Measurements from ENCODE around the gene ZCCHC7. TPM values are rescaled to one million over a fixed set of nuclear protein-coding genes. Genes with fewer than 3 reads are reported as not detected.

Gene ZCCHC7
- total RNA-seq, 1 donor: 32.6 TPM

GRCh38 chr9:37229882-37230482 lies 109.6 kb downstream of the ZCCHC7 start:
- no peak overlapping the region for H3K27ac ChIP-seq (ENCODE audit: low read depth, low read length)
- no peak for TF ChIP-seq CTCF (IDR thresholded peaks at IDR 0.05; ENCODE audit: extremely low read depth, low read depth, low read length)

GRCh38 chr9:37236822-37237221 lies 116.4 kb downstream of the ZCCHC7 start:
- no peaks in the 10 kb centered on the region for H4K20me1 ChIP-seq (ENCODE audit: insufficient read depth, low read length)
- H3K79me2 ChIP-seq (ENCODE audit: insufficient read depth, low read length): peaks cover 16% of the 10 kb centered on the region
- H3K27ac ChIP-seq (ENCODE audit: low read depth, low read length): no peak overlapping the region
- H3K27me3 ChIP-seq (ENCODE audit: insufficient read depth, low read length): no peaks in the 10 kb centered on the region
- peaks cover 2% of the 10 kb centered on the region for H3K36me3 ChIP-seq (ENCODE audit: insufficient read depth, low read length)
- no peak overlapping the region for H3K4me3 ChIP-seq (ENCODE audit: insufficient read depth, low read length)
- H3K4me1 ChIP-seq (ENCODE audit: insufficient read depth, low read length): peaks cover 3% of the 10 kb centered on the region
- H3K9me3 ChIP-seq (ENCODE audit: low read depth, low read length): no peaks in the 10 kb centered on the region
- no peak for TF ChIP-seq CTCF (IDR thresholded peaks at IDR 0.05; ENCODE audit: extremely low read depth, low read depth, low read length)
- no peak for DNase-seq (ENCODE audit: insufficient read length, low spot score, missing footprints)
- no peak overlapping the region for H3K4me2 ChIP-seq (ENCODE audit: insufficient read depth, low read length)
- H2AFZ ChIP-seq (ENCODE audit: low read length): no peak overlapping the region

More at GRCh38 chr9:37229882-37230482, 109.6 kb downstream of the ZCCHC7 start:
- Histone ChIP-seq H2AFZ (ENCODE audit: low read length) (no peak overlapping the region), H3K27me3 (ENCODE audit: insufficient read depth, low read length) (no peaks in the 10 kb centered on the region), H3K4me2 (ENCODE audit: insufficient read depth, low read length) (no peak overlapping the region), H3K4me3 (ENCODE audit: insufficient read depth, low read length) (no peak overlapping the region), H3K36me3 (ENCODE audit: insufficient read depth, low read length) (peaks cover 2% of the 10 kb centered on the region), H4K20me1 (ENCODE audit: insufficient read depth, low read length) (no peaks in the 10 kb centered on the region), H3K79me2 (ENCODE audit: insufficient read depth, low read length) (peaks cover 7% of the 10 kb centered on the region), H3K4me1 (ENCODE audit: insufficient read depth, low read length) (no peaks in the 10 kb centered on the region), H3K9me3 (ENCODE audit: low read depth, low read length) (no peaks in the 10 kb centered on the region)
- DNase-seq (ENCODE audit: insufficient read length, low spot score, missing footprints): no peak

- Histone ChIP-seq H3K27me3 (ENCODE audit: insufficient read depth, low read length) (no peaks in the 10 kb centered on the region), H4K20me1 (ENCODE audit: insufficient read depth, low read length) (no peaks in the 10 kb centered on the region), H3K4me3 (ENCODE audit: insufficient read depth, low read length) (no peak overlapping the region), H3K4me1 (ENCODE audit: insufficient read depth, low read length) (peaks cover 3% of the 10 kb centered on the region), H2AFZ (ENCODE audit: low read length) (no peak overlapping the region), H3K27ac (ENCODE audit: low read depth, low read length) (no peak overlapping the region), H3K9me3 (ENCODE audit: low read depth, low read length) (no peaks in the 10 kb centered on the region), H3K79me2 (ENCODE audit: insufficient read depth, low read length) (peaks cover 13% of the 10 kb centered on the region), H3K4me2 (ENCODE audit: insufficient read depth, low read length) (no peak overlapping the region), H3K36me3 (ENCODE audit: insufficient read depth, low read length) (peaks cover 2% of the 10 kb centered on the region)
- no peak for TF ChIP-seq CTCF (IDR thresholded peaks at IDR 0.05; ENCODE audit: extremely low read depth, low read depth, low read length)
- DNase-seq (ENCODE audit: insufficient read length, low spot score, missing footprints): no peak
These were observed 117.7 kb downstream of the ZCCHC7 start for GRCh38 chr9:37238122-37238521.

- TF ChIP-seq CTCF (IDR thresholded peaks at IDR 0.05; ENCODE audit: extremely low read depth, low read depth, low read length): no peak
- Histone ChIP-seq H3K27ac (ENCODE audit: low read depth, low read length) (no peak overlapping the region), H3K36me3 (ENCODE audit: insufficient read depth, low read length) (no peaks in the 10 kb centered on the region), H2AFZ (ENCODE audit: low read length) (no peak overlapping the region), H3K9me3 (ENCODE audit: low read depth, low read length) (no peaks in the 10 kb centered on the region), H4K20me1 (ENCODE audit: insufficient read depth, low read length) (no peaks in the 10 kb centered on the region), H3K27me3 (ENCODE audit: insufficient read depth, low read length) (no peaks in the 10 kb centered on the region), H3K4me1 (ENCODE audit: insufficient read depth, low read length) (peaks cover 3% of the 10 kb centered on the region), H3K79me2 (ENCODE audit: insufficient read depth, low read length) (peaks cover 13% of the 10 kb centered on the region), H3K4me3 (ENCODE audit: insufficient read depth, low read length) (no peak overlapping the region), H3K4me2 (ENCODE audit: insufficient read depth, low read length) (no peak overlapping the region)
- DNase-seq (ENCODE audit: insufficient read length, low spot score, missing footprints): no peak
These were observed 119.0 kb downstream of the ZCCHC7 start for GRCh38 chr9:37239224-37239859.
